Measurements from ENCODE around the gene GLT6D1.

DNA sequence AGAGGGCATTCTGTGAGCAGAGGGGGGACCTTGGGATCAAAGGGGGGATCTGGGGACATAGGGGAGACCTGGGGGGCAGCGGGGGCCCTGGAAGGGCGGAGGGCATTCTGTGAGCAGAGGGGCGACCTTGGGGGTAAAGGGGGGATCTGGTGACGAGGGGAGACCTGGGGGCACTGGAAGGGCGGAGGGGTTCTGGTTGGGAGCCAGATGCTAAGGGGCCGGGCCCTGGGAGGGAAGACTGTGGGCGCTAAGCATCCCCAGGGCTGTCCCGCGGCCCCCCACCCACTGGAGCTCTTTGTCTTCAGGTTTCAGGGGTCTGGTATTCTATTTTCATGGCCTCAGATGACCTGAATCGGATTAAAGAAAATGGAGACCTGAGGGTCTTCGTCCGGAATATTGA is 24.5 kb upstream of the GLT6D1 start:
- no peak for TF ChIP-seq POLR2AphosphoS5 (IDR thresholded peaks at IDR 0.05; ENCODE audit: low read depth, low read length)
- TF ChIP-seq, protein P1, sequence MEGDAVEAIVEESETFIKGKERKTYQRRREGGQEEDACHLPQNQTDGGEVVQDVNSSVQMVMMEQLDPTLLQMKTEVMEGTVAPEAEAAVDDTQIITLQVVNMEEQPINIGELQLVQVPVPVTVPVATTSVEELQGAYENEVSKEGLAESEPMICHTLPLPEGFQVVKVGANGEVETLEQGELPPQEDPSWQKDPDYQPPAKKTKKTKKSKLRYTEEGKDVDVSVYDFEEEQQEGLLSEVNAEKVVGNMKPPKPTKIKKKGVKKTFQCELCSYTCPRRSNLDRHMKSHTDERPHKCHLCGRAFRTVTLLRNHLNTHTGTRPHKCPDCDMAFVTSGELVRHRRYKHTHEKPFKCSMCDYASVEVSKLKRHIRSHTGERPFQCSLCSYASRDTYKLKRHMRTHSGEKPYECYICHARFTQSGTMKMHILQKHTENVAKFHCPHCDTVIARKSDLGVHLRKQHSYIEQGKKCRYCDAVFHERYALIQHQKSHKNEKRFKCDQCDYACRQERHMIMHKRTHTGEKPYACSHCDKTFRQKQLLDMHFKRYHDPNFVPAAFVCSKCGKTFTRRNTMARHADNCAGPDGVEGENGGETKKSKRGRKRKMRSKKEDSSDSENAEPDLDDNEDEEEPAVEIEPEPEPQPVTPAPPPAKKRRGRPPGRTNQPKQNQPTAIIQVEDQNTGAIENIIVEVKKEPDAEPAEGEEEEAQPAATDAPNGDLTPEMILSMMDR (IDR thresholded peaks at IDR 0.05): no peak
